ENCODE data around the gene PPP3R2. TPM values are rescaled to one million over a fixed set of nuclear protein-coding genes. Genes with fewer than 3 reads are reported as not detected.

Gene PPP3R2
- total and polyA plus RNA-seq, 10 of the 15 experiments (the other 5 are each of a cell fraction or from before 2014, with no cell fraction given) = not detected

- TF ChIP-seq BACH1 (IDR thresholded peaks at IDR 0.05; ENCODE audit: borderline replicate concordance) (no peak), KLF5 (IDR thresholded peaks at IDR 0.05; ENCODE audit: partially characterized antibody) (no peak), NBN (IDR thresholded peaks at IDR 0.05) (no peak), JUND (IDR thresholded peaks at IDR 0.05; ENCODE audit: low read depth, low read length) (no peak), MYC (IDR thresholded peaks at IDR 0.05; ENCODE audit: insufficient read depth, insufficient read length, insufficient replicate concordance, low read length, severe bottlenecking) (no peak), YBX1 (IDR thresholded peaks at IDR 0.05) (no peak), POU2F2 (IDR thresholded peaks at IDR 0.05; ENCODE audit: borderline replicate concordance, low read depth, low read length) (no peak), BHLHE40 (IDR thresholded peaks at IDR 0.05; ENCODE audit: borderline replicate concordance in 1 of 2, low read depth in 2 of 2, low read length in 1 of 2) (no peak), SUPT20H (IDR thresholded peaks at IDR 0.05; ENCODE audit: borderline replicate concordance, control insufficient read depth, low read depth, low read length) (no peak), IKZF2 (IDR thresholded peaks at IDR 0.05) (no peak), IKZF1 (conservative IDR thresholded peaks at IDR 0.05) (no peak), RBBP5 (conservative IDR thresholded peaks at IDR 0.05) (no peak), EP300 (IDR thresholded peaks at IDR 0.05; ENCODE audit: borderline replicate concordance in 1 of 2, control insufficient read depth in 1 of 2, low read depth in 2 of 2, low read length in 2 of 2) (no peak), ESRRA (IDR thresholded peaks at IDR 0.05; ENCODE audit: low read length) (no peak), NRF1 (conservative IDR thresholded peaks at IDR 0.05; ENCODE audit: low read depth, low read length) (no peak)
- intact Hi-C loops (cut with micrococcal nuclease; ENCODE audit: unreplicated experiment) (no loop called here), in situ Hi-C loops (cut with MboI) (no loop called here)
- no peak overlapping the region for H3K4me2 ChIP-seq (ENCODE audit: control insufficient read depth, insufficient read depth)
- ChIA-PET RAD21 (ENCODE audit: unreplicated experiment) (no interaction called here), SMC1A (ENCODE audit: uncharacterized antibody, unreplicated experiment) (no interaction called here), CTCF (interaction anchor here (1.0 kb wide), 1 partner anchor 13 kb away, joined by 3 read pairs; no protein-coding TSS in a partner anchor), POLR2A (no interaction called here)
- H3K4me1 ChIP-seq (ENCODE audit: control insufficient read depth, insufficient read depth, low read length) = no peaks in the 10 kb centered on the region
- no peak for DNase-seq (ENCODE audit: low read depth, low spot score)
- H3K27me3 ChIP-seq (replicated peaks in 1 of 2; ENCODE audit: control insufficient read depth in 2 of 2, insufficient read depth in 2 of 2, low read length in 1 of 2) = no peaks in the 10 kb centered on the region
- FAIRE-seq = no peak
- no peak for ATAC-seq
- H4K20me1 ChIP-seq (ENCODE audit: control insufficient read depth, insufficient read depth) = no peaks in the 10 kb centered on the region
- no TSS peak for BruUV-seq (replicated peaks)
- no peak overlapping the region for H3K4me3 ChIP-seq
- H3K27ac ChIP-seq (ENCODE audit: control insufficient read depth, insufficient read depth) = no peak overlapping the region
- H3K36me3 ChIP-seq (ENCODE audit: control insufficient read depth in 2 of 2, insufficient read depth in 2 of 2, low read length in 1 of 2) = no peaks in the 10 kb centered on the region
- 61% methylated on average over 2 of the region's 2 CpGs for WGBS (ENCODE audit: insufficient coverage, insufficient replicate concordance, low lambda C conversion rate, missing lambda C conversion rate)
- H3K79me2 ChIP-seq (ENCODE audit: control insufficient read depth, insufficient read depth, low read length) = no peaks in the 10 kb centered on the region
- H3K9ac ChIP-seq (ENCODE audit: control insufficient read depth, insufficient read depth, low read length) = no peak overlapping the region
- H3K9me3 ChIP-seq (replicated peaks; ENCODE audit: control insufficient read depth, insufficient read depth, low read length) = no peaks in the 10 kb centered on the region
- no peak overlapping the region for H2AFZ ChIP-seq (ENCODE audit: control insufficient read depth, low read depth, low read length)
Measured at GRCh38 chr9:101625876-101626275, 31.1 kb upstream of the PPP3R2 start.
